Pancreas (tissue), 10 donors: Measurements from ENCODE around the gene SYMPK. TPM values are rescaled to one million over a fixed set of nuclear protein-coding genes. Genes with fewer than 3 reads are reported as not detected.

Experiments used
- ATAC-seq, 4 donors: fragments of 200-7000 bp; cut with Tn5 transposase; one replicate each; pipeline versions ENCODE4 v1.8.0 to v1.9.1; 2020; ENCODE audit warnings: mild to moderate bottlenecking in 4 of 4, moderate library complexity in 4 of 4
- DNase-seq, 6 donors: peaks; one replicate each; pipeline ENCODE4 v3.0.0-alpha.2; 2020
- FAIRE-seq: peaks from 2 replicates; lab custom pipeline; 2012; peaks lifted over from hg19 to GRCh38; lab: Jason Lieb, UNC
- H3K27ac ChIP-seq, 4 donors: fragments of 200-600 bp; sonication (generic); 1 replicate in 3 of 4; 2 replicates in 1 of 4; pipeline versions ENCODE4 v1.5.0 to v1.8.0; 2020
- H3K27me3 ChIP-seq, 4 donors: fragments of 200-600 bp; one replicate each; pipeline ENCODE4 v1.8.0; 2021
- H3K36me3 ChIP-seq, 3 donors: fragments of 200-600 bp; sonication (generic) in 1 of 3; one replicate each; pipeline versions ENCODE4 v1.5.0 to v1.8.0; 2020 to 2021
- H3K4me1 ChIP-seq, 3 donors: fragments of 200-600 bp; one replicate each; pipeline ENCODE4 v1.8.0; 2021
- H3K4me3 ChIP-seq, 4 donors: fragments of 200-600 bp; sonication (generic) in 2 of 4; one replicate each; pipeline versions ENCODE4 v1.5.0 to v1.8.0; 2020 to 2021
- H3K9me3 ChIP-seq, 4 donors: fragments of 200-600 bp; one replicate each; pipeline ENCODE4 v1.8.0; 2021
- WGBS, 2 donors: extraction: QIAGEN DNeasy Blood & Tissue Kit; methylation state at CpG; one replicate each; pipeline ENCODE4 v1.1.7; 2013; 5-methylcytosine and 5-hydroxymethylcytosine counted together
- intact Hi-C, 3 donors: fragments of 100-400 bp; cut with DNase I; formaldehyde crosslinking; loops; one replicate each; pipeline versions ENCODE4 v1.11.1 to v1.14.2; 2022
- polyA plus RNA-seq, 2 donors: library from polyadenylated mRNA; stranded (reverse); fragments of 200-250 nt; gene quantifications; one replicate each; pipeline ENCODE4 v1.2.3, GENCODE V29; 2013
- total RNA-seq, 6 donors: library from RNA; stranded (reverse); fragmentation: NEBNext Ultra II Directional in 4 of 6; extraction: Animal tissue kit (Norgen Biotek cat#: 25700) in 4 of 6; gene quantifications; one replicate each; pipeline versions ENCODE4 v1.2.1 to v1.2.4, GENCODE V29; 2021 to 2023
- TF ChIP-seq, protein P1 (sequence below), 4 donors: fragments of 200-600 bp; sonication (generic) in 3 of 4; IDR thresholded peaks; one replicate each; pipeline versions ENCODE4 v1.5.0 to v1.8.0; 2021; ENCODE audit warnings: antibody characterized with exemption in 4 of 4
- donor health status: healthy with polysubstance abuse.
- donor health status: DM: no; HTN: no; CAD: no; lungs with moderate emphysema.
- donor health status: DM: no; HTN: no; CAD: no.
- donor health status: control.
- donor health status: control.
- donor health status: Bipolar disorder and iron deficiency.
- donor health status: DM: yes; HTN: yes; CAD: no.
- donor health status: DM: no; HTN: no; CAD: no.
- donor health status: DM: no; HTN: no; CAD: no.
- donor health status: DM: yes; HTN: yes; CAD: no.

The SYMPK gene
- total and polyA plus RNA-seq, 8 donors, result 25.7 to 142 (median 29.2) TPM

DNA sequence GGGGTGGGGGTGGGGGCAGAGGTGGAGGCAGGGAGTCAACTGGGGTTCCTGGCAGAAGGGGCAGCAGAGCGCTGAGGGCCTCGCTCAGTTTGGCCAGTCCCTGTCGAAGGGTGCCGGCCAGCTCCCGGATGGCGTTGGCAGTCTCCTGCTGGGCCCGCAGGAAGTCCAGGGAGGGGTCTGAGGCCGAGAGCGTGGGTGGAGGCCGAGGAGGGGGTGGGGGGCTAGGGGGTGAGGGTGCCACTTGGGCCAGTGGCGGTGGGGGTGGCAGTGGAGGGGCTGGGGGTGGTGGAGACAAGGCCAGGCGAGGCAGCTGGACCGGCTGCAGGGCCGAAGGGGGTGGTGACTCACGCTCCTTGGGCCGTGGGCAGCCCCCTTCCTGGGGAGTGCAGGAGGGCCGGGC lies 27.9 kb upstream of the SYMPK start:
- TF ChIP-seq, protein P1, sequence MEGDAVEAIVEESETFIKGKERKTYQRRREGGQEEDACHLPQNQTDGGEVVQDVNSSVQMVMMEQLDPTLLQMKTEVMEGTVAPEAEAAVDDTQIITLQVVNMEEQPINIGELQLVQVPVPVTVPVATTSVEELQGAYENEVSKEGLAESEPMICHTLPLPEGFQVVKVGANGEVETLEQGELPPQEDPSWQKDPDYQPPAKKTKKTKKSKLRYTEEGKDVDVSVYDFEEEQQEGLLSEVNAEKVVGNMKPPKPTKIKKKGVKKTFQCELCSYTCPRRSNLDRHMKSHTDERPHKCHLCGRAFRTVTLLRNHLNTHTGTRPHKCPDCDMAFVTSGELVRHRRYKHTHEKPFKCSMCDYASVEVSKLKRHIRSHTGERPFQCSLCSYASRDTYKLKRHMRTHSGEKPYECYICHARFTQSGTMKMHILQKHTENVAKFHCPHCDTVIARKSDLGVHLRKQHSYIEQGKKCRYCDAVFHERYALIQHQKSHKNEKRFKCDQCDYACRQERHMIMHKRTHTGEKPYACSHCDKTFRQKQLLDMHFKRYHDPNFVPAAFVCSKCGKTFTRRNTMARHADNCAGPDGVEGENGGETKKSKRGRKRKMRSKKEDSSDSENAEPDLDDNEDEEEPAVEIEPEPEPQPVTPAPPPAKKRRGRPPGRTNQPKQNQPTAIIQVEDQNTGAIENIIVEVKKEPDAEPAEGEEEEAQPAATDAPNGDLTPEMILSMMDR (IDR thresholded peaks at IDR 0.05), result no peak
- ATAC-seq (no peak), DNase-seq (peak in 1 of 6 donors; percentile 73), FAIRE-seq (no peak)
- Histone ChIP-seq H3K4me3 (no peak overlapping the region), H3K36me3 (no peaks in the 10 kb centered on the region), H3K27me3 (no peaks in the 10 kb centered on the region), H3K9me3 (no peaks in the 10 kb centered on the region), H3K27ac (no peak overlapping the region), H3K4me1 (peaks cover 0 to 4% (median 0%) of the 10 kb centered on the region in 3 donors)
- intact Hi-C loops, result no loop called here
- 88% methylated on average over 17 of the region's 17 CpGs for WGBS, 2 donors

DNA sequence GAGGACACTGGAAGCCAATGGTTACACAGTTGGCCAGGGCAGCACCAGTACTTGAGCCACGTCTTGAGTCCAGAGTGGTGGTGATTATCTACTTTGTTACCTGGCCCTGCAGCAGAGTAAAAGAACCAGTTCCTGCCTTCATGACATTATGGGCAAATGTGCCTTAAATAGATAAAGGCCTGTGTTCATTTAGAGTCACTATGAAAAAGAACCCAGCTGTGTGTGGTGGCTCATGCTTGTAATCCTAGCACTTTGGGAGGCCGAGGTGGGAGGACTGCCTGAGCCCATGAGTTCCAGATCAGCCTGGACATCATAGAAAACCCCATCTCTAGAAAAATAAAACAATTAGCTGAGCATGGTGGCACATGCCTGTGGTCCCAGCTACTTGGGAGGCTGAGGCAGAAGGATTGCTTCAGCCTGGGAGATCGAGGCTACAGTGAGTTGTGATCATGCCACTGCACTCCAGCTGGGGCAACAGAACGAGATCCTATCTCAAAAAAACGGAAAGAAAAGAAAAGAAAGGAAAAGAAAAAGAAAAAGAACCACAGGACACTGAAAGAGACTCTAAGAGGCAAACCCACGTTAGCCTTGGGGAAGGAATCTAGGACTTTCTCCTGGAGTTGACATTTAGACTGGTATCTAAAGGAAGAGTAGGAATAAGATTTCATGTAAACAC lies 26.4 kb upstream of the SYMPK start:
- no peak for DNase-seq
- no peak for ATAC-seq
- Histone ChIP-seq H3K4me1 (peaks cover 0 to 12% (median 10%) of the 10 kb centered on the region in 3 donors), H3K4me3 (no peak overlapping the region), H3K9me3 (no peaks in the 10 kb centered on the region), H3K27me3 (no peaks in the 10 kb centered on the region), H3K36me3 (no peaks in the 10 kb centered on the region), H3K27ac (no peak overlapping the region)
- 62 to 65% methylated on average over 6 of the region's 6 CpGs for WGBS, 2 donors
- no peak for FAIRE-seq
- intact Hi-C loops, result no loop called here
- TF ChIP-seq, protein P1 (IDR thresholded peaks at IDR 0.05), result no peak

DNA sequence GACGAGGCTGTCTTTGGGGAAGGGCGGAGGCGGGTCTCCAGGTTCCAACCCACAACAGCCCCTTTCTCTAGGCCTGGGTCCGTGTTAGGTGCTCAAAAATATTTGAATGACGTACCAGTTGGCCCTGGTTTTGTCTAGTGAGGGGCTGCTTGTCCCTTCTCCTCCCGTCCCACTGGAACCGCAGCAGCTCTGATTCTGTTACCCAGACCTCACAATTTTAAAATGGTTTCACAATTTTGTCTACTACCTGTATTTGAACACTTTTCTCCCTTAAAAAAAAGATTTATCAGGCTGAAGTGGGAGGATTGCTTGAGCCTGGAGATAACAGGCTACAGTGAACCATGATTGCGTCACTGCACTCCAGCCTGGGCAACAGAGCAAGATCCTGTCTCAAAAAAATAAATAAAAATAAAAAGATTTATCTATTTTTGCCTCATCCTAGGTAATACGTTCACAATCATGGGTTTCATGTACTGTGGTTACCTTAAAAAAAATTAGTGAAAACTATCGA lies 24.3 kb upstream of the SYMPK start:
- Histone ChIP-seq H3K27me3 (no peaks in the 10 kb centered on the region), H3K36me3 (no peaks in the 10 kb centered on the region), H3K4me1 (peaks cover 0 to 17% (median 13%) of the 10 kb centered on the region in 3 donors), H3K27ac (peak overlapping the region; percentile 73 to 92 (median 86)), H3K4me3 (peak overlapping the region; percentile 72 to 83 (median 80)), H3K9me3 (no peaks in the 10 kb centered on the region)
- DNase-seq, result no peak
- ATAC-seq, result no peak
- FAIRE-seq, result no peak
- TF ChIP-seq, protein P1 (IDR thresholded peaks at IDR 0.05), result no peak
- 27 to 30% methylated on average over 10 of the region's 10 CpGs for WGBS, 2 donors
- intact Hi-C loops, result no loop called here

DNA sequence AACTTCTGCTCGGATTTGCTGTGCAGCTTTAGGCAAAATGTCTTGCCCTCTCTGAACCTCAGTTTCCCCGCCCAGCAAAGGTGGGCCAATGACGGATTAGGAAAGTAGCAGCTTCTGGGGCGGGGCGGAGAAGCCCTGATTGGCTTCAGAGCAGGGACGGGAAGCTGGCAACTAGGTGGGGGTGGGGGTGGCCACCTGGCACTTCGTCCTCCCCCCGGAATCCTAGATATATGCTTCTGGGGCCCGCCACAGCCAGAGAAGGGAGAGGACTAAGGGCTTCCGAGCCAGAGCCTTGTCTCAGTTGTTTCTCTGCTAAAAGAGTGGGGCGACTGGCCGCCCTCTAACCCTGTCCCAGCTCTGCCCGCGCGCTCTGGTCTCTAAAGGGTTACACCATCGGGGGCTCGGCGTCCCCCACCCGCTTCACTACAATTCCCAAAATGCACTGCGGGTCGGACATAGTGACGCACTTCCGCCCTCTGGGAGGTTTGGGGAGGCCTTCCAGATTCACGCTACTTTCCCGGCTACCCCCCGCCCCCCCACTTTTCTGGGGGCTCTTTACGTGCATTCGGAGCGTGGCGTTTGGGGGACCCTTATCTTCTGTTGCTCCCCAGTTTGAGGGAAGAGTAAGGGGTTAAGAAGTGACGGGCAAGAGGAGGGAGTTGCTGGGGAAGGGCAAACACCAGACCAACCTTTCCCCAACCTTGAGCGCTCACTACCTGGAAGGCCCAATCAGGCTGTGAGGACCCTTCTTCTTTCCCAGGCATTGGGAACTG lies 23.7 kb upstream of the SYMPK start:
- Histone ChIP-seq H3K9me3 (no peaks in the 10 kb centered on the region), H3K4me1 (peaks cover under 1 to 20% (median 16%) of the 10 kb centered on the region in 3 donors), H3K27me3 (no peaks in the 10 kb centered on the region), H3K4me3 (peak overlapping the region; percentile 72 to 83 (median 80)), H3K27ac (peak overlapping the region; percentile 73 to 92 (median 86)), H3K36me3 (no peaks in the 10 kb centered on the region)
- DNase-seq (peak; percentile 90 to 96 (median 90)), FAIRE-seq (no peak), ATAC-seq (peak; percentile 49 to 76 (median 62))
- WGBS, 2 donors, result 0 to 1% methylated on average over 30 to 32 of the region's 32 CpGs
- intact Hi-C loops, result no loop called here
- TF ChIP-seq, protein P1 (IDR thresholded peaks at IDR 0.05), result no peak
